Smooth muscle cell (in vitro differentiated cells): ENCODE data around the gene TAF11L13. TPM values are rescaled to one million over a fixed set of nuclear protein-coding genes. Genes with fewer than 3 reads are reported as not detected.

Source experiments
- polyA plus RNA-seq: library from polyadenylated mRNA; unstranded; fragments of >200 nt; fragmentation: Nextera tagmentation; extraction: Ambion mirVana; gene quantifications from 2 replicates; pipeline ENCODE4 v1.2.1, GENCODE V29; 2016
- small RNA-seq: library from RNA; depleted of rRNA; stranded (forward); fragments of <200 nt; gene quantifications from one replicate; pipeline ENCODE3, GENCODE V24; 2014
- total RNA-seq: library from RNA; depleted of rRNA; stranded (reverse); fragments of >200 nt; gene quantifications from 2 replicates; pipeline ENCODE4 v1.2.3, GENCODE V29; 2014

TAF11L13 gene
- total and polyA plus RNA-seq, 2 experiments from 2014 or later = not detected

Small RNA genes within 50 kb of the gene (small RNA-seq; reads per million reads assigned to genes)
- not detected for gene AC233724.1
- gene AC233724.12 = not detected
- gene AC233724.2 = not detected
- not detected for gene AC233724.3
- not detected for gene AC233724.4
- not detected for gene AC233724.6
- not detected for gene AC233724.7

Other genes starting within 250 kb of the TAF11L13 start
- not detected in 2 replicates for gene TAF11L2, start 133.9 kb upstream of the TAF11L13 start, total RNA-seq
- not detected in 2 replicates for gene TAF11L2, start 133.9 kb upstream of the TAF11L13 start, polyA plus RNA-seq
- gene TAF11L3, start 113.7 kb upstream of the TAF11L13 start, total RNA-seq = not detected in 2 replicates
- gene TAF11L3, start 113.7 kb upstream of the TAF11L13 start, polyA plus RNA-seq = not detected in 2 replicates
- gene TAF11L4, start 110.3 kb upstream of the TAF11L13 start, total RNA-seq = not detected in 2 replicates
- not detected in 2 replicates for gene TAF11L4, start 110.3 kb upstream of the TAF11L13 start, polyA plus RNA-seq
- gene TAF11L5, start 106.9 kb upstream of the TAF11L13 start, total RNA-seq = not detected in 2 replicates
- not detected in 2 replicates for gene TAF11L5, start 106.9 kb upstream of the TAF11L13 start, polyA plus RNA-seq
- not detected in 2 replicates for gene TAF11L6, start 103.4 kb upstream of the TAF11L13 start, total RNA-seq
- gene TAF11L6, start 103.4 kb upstream of the TAF11L13 start, polyA plus RNA-seq = not detected in 2 replicates
- not detected in 2 replicates for gene TAF11L7, start 46.3 kb upstream of the TAF11L13 start, total RNA-seq
- not detected in 2 replicates for gene TAF11L7, start 46.3 kb upstream of the TAF11L13 start, polyA plus RNA-seq
- gene TAF11L8, start 41.1 kb upstream of the TAF11L13 start, total RNA-seq = not detected in 2 replicates
- gene TAF11L8, start 41.1 kb upstream of the TAF11L13 start, polyA plus RNA-seq = not detected in 2 replicates
- not detected in 2 replicates for gene TAF11L9, start 37.7 kb upstream of the TAF11L13 start, total RNA-seq
- not detected in 2 replicates for gene TAF11L9, start 37.7 kb upstream of the TAF11L13 start, polyA plus RNA-seq
- not detected in 2 replicates for gene TAF11L10, start 34.3 kb upstream of the TAF11L13 start, total RNA-seq
- gene TAF11L10, start 34.3 kb upstream of the TAF11L13 start, polyA plus RNA-seq = not detected in 2 replicates
- gene TAF11L11, start 27.9 kb upstream of the TAF11L13 start, total RNA-seq = not detected in 2 replicates
- gene TAF11L11, start 27.9 kb upstream of the TAF11L13 start, polyA plus RNA-seq = 0.53 TPM in 1 of 2 replicates, not detected in the other
- gene TAF11L12, start 21.7 kb upstream of the TAF11L13 start, total RNA-seq = not detected in 2 replicates
- gene TAF11L12, start 21.7 kb upstream of the TAF11L13 start, polyA plus RNA-seq = not detected in 2 replicates
- gene TAF11L14, start 2.4 kb downstream of the TAF11L13 start, total RNA-seq = not detected in 2 replicates
- not detected in 2 replicates for gene TAF11L14, start 2.4 kb downstream of the TAF11L13 start, polyA plus RNA-seq